RWPE1 (cell line): ENCODE data around the gene REEP1.

Source experiments
- CTCF ChIA-PET: fragments of 350-600 bp; sonication (Branson Sonifier 250); formaldehyde crosslinking; extraction: SDS; loops from one replicate; lab custom pipeline; 2021; lab: Yijun Ruan, JAX
- POLR2A ChIA-PET: fragments of 400-600 bp; formaldehyde crosslinking; extraction: SDS; loops from one replicate; lab custom pipeline; 2020; ENCODE audit warnings: antibody characterized with exemption; ENCODE audit not compliant: low non-redundant PET; lab: Yijun Ruan, JAX
- DNase-seq: peaks from one replicate; pipeline ENCODE4 v3.0.0; 2012; ENCODE audit warnings: low spot score
- H3K27ac ChIP-seq: fragments of 450-650 bp; 2 replicates; pipeline ENCODE4 v1.5.1; 2017
- CTCF ChIP-seq: fragments of 450-650 bp; conservative IDR thresholded peaks from 2 replicates; pipeline ENCODE4 v1.5.1; 2017; ENCODE audit warnings: low read depth, mild to moderate bottlenecking

REEP1 gene

GRCh38 chr2:86171295-86171694 lies 166.1 kb downstream of the REEP1 start:
- H3K27ac ChIP-seq: no peak overlapping the region
- no peak for TF ChIP-seq CTCF
- POLR2A ChIA-PET: no interaction called here
- DNase-seq: no peak
- CTCF ChIA-PET: interaction anchor here (0.6 kb wide), 1 partner anchor 465 kb away, joined by 3 read pairs; no protein-coding TSS in a partner anchor

- no peak for TF ChIP-seq CTCF
- H3K27ac ChIP-seq: no peak overlapping the region
- no peak for DNase-seq
- ChIA-PET CTCF (interaction anchor here (0.6 kb wide), 1 partner anchor 464 kb away, joined by 3 read pairs; no protein-coding TSS in a partner anchor), POLR2A (no interaction called here)
Measured at GRCh38 chr2:86170449-86170848, 167.0 kb downstream of the REEP1 start.
